HG02642 (cell line): ENCODE measurements around the gene REEP5.

Experiments
- ATAC-seq: cut with Tn5 transposase; IDR thresholded peaks from one replicate; pipeline ENCODE4 v1.9.1; 2021; ENCODE audit warnings: mild to moderate bottlenecking; ENCODE audit not compliant: unreplicated experiment, poor library complexity

The REEP5 gene

DNA sequence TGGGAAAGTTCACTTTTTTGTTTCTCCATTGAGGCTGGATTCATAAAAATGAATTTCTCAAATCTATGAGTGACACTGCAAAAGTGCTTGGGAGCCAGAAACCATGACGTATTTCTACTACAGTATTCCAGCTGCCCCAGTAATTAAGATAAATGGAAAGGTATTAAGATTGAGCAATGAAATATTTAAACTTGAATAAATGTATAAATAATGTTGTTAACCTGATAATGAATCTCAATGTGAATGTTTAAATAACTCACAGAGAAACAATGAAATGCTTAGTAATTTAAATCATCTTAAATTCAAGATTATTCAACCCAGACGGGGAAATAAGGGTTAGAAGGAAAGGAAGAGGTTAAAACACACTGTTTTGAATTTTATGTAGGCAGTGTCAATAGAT lies 72.1 kb downstream of the REEP5 start:
- ATAC-seq: no peak

DNA sequence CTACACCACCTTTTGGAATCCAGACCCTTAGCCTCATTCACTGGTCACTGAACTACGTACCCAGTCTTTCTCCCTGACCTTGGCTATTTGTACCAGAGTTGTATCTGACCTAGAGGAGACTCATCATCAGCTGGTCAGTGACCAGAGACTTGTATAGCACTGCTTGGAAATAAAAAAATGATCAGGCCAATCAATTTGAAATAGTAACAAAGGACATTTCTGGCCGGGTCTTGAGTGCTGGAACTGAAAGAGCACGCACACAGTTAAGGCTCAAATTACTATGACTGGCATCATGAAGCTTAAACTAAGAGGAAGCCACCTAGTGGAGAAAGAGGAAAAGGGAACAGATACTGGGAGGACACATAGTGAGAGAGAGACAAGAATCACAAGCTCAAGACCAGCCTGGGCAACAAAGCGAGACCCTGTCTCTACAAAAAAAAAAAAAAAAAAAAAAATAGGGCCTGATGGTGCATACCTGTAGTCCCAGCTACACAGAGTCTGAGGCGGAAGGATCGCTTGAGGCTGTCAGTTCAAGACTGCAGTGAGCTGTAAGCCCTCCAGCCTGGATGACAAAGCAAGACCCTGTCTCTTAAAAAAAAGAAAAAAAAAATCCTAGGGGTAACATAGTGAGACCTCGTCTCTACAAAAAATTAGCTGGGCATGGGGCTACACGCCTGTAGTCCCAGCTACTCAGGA lies 73.8 kb downstream of the REEP5 start:
- peak; percentile 98 for ATAC-seq

DNA sequence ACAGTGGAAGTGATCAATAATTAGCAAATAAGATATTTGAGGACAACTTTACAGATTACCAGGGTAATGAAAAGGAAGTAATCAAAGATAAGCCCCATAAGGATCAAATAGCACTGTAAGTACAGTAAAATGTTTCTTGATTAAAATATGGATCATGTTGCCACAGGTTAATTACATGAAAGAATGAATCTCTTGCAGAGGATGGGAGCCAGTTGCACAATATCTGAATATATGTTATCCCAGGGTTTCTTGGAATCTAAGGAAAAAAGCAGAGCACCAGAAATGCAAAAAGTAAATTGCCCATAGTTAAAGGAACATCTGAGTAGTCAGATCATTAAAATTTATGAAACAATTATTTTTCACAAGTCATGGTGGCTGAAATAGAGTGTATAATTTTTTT lies 74.7 kb downstream of the REEP5 start:
- no peak for ATAC-seq

DNA sequence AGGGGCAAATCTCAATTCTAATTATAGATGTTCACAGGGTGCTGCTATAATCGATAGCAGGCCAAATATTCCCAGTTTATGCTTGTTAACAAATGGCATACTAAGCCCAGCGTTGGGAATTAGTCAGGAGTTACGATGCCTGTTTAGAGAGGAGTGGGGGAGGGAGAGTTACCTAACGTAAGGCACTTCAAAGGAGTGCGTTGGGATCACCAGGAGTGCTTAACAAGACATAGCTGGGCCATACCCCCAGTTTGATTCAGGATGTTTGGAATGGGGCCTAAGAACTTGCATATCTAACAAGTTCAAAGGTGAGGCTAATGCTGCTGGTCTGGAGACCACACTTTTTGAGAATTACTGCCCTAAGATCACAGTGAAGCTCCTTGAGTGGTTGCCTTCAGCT lies 75.5 kb downstream of the REEP5 start:
- ATAC-seq: no peak

DNA sequence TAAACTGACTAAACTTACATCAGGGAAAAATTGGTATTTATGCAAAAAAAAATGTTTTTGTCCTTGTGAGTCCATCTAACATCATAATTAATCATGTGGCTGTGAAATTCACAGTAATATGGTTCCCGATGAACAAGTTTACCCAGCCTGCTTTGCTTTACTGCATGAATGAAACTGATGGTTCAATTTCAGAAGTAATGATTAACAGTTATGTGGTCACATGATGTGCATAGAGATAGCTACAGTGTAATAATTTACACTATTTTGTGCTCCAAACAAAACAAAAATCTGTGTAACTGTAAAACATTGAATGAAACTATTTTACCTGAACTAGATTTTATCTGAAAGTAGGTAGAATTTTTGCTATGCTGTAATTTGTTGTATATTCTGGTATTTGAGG lies 77.5 kb downstream of the REEP5 start:
- no peak for ATAC-seq

DNA sequence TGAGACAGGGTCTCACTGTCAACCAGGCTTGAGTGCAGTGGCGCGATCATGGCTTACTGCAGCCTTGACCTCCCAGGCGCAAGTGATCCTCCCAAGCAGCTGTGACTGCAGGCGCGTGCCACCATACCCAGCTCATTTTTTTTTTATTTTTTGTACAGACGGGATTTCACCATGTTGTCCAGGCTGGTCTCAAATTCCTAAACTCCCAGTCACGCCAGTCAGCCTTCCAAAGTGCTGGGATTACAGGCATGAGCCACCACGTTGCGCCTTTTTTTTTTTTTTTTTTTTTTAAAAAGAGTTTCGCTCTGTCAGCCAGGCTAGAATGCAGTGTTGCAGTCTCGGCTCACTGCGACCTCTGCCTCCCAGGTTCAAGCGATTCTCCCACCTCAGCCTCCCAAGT lies 88.1 kb downstream of the REEP5 start:
- no peak for ATAC-seq

DNA sequence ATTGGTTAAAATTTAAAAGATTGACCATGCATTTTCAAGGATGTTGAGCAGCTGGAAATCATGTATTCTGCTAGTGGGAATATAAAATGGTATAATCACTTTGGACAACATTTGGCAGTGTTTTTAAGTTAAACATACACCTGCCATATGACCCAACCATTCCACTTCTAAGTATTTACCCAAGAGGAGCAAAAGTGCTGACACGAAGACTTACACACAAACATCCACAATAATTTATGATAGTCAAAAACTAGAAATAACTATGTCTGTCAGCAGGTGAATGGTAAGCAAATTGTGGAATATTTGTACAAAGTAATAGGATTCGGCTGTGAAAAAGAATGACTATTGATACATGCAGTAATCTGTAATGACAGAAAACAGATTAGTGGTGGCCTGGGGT lies 91.6 kb downstream of the REEP5 start:
- no peak for ATAC-seq
